ENCODE measurements around the gene PTCH2. TPM values are rescaled to one million over a fixed set of nuclear protein-coding genes. Genes with fewer than 3 reads are reported as not detected.
"Not testable (repeated sequence)": the region's sequence is repeated elsewhere in the genome, so short reads cannot be mapped to it uniquely, and the experiment has no call there.

The PTCH2 gene
- total RNA-seq, 1 donor from 2014 or later: not detected

- Mint-ChIP-seq H3K4me3 (peak overlapping the region; percentile 19), H3K27me3 (ENCODE audit: insufficient read depth, low read depth) (peaks cover 18% of the 10 kb centered on the region), H3K9me3 (peaks cover 11% of the 10 kb centered on the region), H3K4me1 (peaks cover 37% of the 10 kb centered on the region), H3K36me3 (peaks cover 9% of the 10 kb centered on the region), H3K27ac (peak overlapping the region; percentile 55)
- Histone ChIP-seq H3K36me3 (no peaks in the 10 kb centered on the region), H3K4me1 (peaks cover 17% of the 10 kb centered on the region), H3K27me3 (no peaks in the 10 kb centered on the region), H2AFZ (replicated peaks) (no peak overlapping the region), H3K9ac (no peak overlapping the region), H3F3A (ENCODE audit: low read depth) (peaks cover 31% of the 10 kb centered on the region), H3K9me3 (ENCODE audit: low read depth) (no peaks in the 10 kb centered on the region), H4K20me1 (ENCODE audit: low read depth) (no peaks in the 10 kb centered on the region), H3K79me2 (ENCODE audit: low read depth) (no peaks in the 10 kb centered on the region), H3K27ac (no peak overlapping the region), H3K4me2 (no peak overlapping the region), H3K4me3 (no peak overlapping the region)
- no peak for DNase-seq (ENCODE audit: low spot score)
- TF ChIP-seq EZH2 (IDR thresholded peaks at IDR 0.05) (no peak), EZH2phosphoT487 (IDR thresholded peaks at IDR 0.05) (no peak)
- TF ChIP-seq, protein P1, sequence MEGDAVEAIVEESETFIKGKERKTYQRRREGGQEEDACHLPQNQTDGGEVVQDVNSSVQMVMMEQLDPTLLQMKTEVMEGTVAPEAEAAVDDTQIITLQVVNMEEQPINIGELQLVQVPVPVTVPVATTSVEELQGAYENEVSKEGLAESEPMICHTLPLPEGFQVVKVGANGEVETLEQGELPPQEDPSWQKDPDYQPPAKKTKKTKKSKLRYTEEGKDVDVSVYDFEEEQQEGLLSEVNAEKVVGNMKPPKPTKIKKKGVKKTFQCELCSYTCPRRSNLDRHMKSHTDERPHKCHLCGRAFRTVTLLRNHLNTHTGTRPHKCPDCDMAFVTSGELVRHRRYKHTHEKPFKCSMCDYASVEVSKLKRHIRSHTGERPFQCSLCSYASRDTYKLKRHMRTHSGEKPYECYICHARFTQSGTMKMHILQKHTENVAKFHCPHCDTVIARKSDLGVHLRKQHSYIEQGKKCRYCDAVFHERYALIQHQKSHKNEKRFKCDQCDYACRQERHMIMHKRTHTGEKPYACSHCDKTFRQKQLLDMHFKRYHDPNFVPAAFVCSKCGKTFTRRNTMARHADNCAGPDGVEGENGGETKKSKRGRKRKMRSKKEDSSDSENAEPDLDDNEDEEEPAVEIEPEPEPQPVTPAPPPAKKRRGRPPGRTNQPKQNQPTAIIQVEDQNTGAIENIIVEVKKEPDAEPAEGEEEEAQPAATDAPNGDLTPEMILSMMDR (IDR thresholded peaks at IDR 0.05): no peak
Observed at GRCh38 chr1:44817771-44818495, 25.1 kb downstream of the PTCH2 start.

GRCh38 chr1:44817307-44817706, 25.7 kb downstream of the PTCH2 start:
- Histone ChIP-seq H3K9me3 (ENCODE audit: low read depth) (no peaks in the 10 kb centered on the region), H3K9ac (no peak overlapping the region), H3K79me2 (ENCODE audit: low read depth) (no peaks in the 10 kb centered on the region), H3K27ac (no peak overlapping the region), H3K4me3 (no peak overlapping the region), H3K4me1 (peaks cover 19% of the 10 kb centered on the region), H3K27me3 (no peaks in the 10 kb centered on the region), H3F3A (ENCODE audit: low read depth) (peaks cover 31% of the 10 kb centered on the region), H2AFZ (replicated peaks) (no peak overlapping the region), H3K36me3 (no peaks in the 10 kb centered on the region), H4K20me1 (ENCODE audit: low read depth) (no peaks in the 10 kb centered on the region), H3K4me2 (no peak overlapping the region)
- H3K27me3 Mint-ChIP-seq (ENCODE audit: insufficient read depth, low read depth): peaks cover 18% of the 10 kb centered on the region
- peaks cover 37% of the 10 kb centered on the region for H3K4me1 Mint-ChIP-seq
- peaks cover 11% of the 10 kb centered on the region for H3K9me3 Mint-ChIP-seq
- TF ChIP-seq EZH2 (IDR thresholded peaks at IDR 0.05) (no peak), EZH2phosphoT487 (IDR thresholded peaks at IDR 0.05) (no peak)
- TF ChIP-seq, protein P1 (IDR thresholded peaks at IDR 0.05): no peak
- H3K4me3 Mint-ChIP-seq: peak overlapping the region; percentile 47
- H3K36me3 Mint-ChIP-seq: peaks cover 9% of the 10 kb centered on the region
- no peak overlapping the region for H3K27ac Mint-ChIP-seq
- DNase-seq (ENCODE audit: low spot score): no peak

DNA sequence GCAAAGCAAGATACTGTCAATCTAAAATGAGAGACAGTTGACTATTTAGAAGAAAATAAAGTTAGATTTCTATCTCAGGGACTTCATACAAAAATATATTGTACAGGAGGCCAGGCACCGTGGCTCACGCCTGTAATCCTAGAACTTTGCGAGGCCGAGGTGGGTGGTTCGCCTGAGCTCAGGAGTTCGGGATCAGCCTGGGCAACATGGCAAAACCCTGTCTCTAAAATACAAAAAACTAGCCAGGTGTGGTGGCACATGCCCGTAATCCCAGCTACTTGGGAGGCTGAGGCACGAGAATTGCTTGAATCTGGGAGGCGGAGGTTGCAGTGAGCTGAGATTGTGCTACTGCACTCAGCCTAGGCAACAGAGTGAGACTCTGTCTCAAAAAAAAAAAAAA, 27.1 kb downstream of the PTCH2 start:
- not testable (repeated sequence) for H3K36me3 ChIP-seq; H3K79me2 ChIP-seq (ENCODE audit: low read depth); H3K4me3 Mint-ChIP-seq; H3K27me3 ChIP-seq; H2AFZ ChIP-seq (replicated peaks); DNase-seq (ENCODE audit: low spot score); H3K4me2 ChIP-seq; H3K27ac Mint-ChIP-seq; H3K9me3 Mint-ChIP-seq; H3K9ac ChIP-seq; H4K20me1 ChIP-seq (ENCODE audit: low read depth); H3K27ac ChIP-seq; H3K4me3 ChIP-seq; H3K36me3 Mint-ChIP-seq; H3K9me3 ChIP-seq (ENCODE audit: low read depth)
- Mint-ChIP-seq H3K27me3 (ENCODE audit: insufficient read depth, low read depth) (peaks cover 17% of the 10 kb centered on the region), H3K4me1 (peaks cover 49% of the 10 kb centered on the region)
- H3F3A ChIP-seq (ENCODE audit: low read depth): peaks cover 36% of the 10 kb centered on the region
- H3K4me1 ChIP-seq: peaks cover 27% of the 10 kb centered on the region

DNA sequence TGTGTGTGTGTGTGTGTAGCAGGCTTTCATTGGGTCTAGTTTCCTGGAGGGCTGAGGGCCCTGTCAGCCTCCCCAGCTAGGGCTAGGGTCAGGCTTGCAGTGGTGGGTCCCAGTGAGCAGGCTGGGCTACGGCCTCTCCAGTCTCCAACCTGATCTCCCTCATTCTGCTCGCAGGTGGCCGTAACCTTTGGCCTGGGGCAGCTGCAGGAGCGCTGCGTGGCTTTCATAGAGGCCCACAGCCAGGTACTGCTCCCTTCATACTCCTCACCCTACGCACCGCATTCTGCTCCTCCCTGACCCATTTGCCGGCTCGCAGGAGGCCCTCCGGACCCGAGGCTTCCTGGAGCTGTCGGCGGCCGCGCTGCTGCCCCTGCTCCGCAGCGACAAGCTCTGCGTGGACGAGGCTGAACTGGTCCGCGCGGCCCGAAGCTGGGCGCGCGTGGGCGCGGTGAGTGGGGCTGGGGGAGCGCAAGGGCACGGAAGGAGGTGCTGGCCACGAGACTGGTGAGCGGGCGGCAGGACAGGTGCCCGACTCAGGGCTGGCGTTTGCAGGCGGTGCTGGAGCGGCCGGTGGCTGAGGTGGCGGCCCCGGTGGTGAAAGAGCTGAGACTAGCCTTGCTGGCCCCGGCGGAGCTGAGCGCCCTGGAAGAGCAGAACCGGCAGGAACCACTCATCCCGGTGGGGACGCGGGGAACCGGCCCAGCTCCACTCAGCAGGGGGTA, 30.1 kb downstream of the PTCH2 start:
- peak overlapping the region; percentile 59 for H3K4me2 ChIP-seq
- Mint-ChIP-seq H3K4me3 (no peak overlapping the region), H3K4me1 (peaks cover 53% of the 10 kb centered on the region), H3K36me3 (peaks cover 9% of the 10 kb centered on the region), H3K27me3 (ENCODE audit: insufficient read depth, low read depth) (peaks cover 11% of the 10 kb centered on the region), H3K27ac (no peak overlapping the region), H3K9me3 (peaks cover 5% of the 10 kb centered on the region)
- no peak for DNase-seq (ENCODE audit: low spot score)
- no peak overlapping the region for H3K9ac ChIP-seq
- no peaks in the 10 kb centered on the region for H3K36me3 ChIP-seq
- no peaks in the 10 kb centered on the region for H4K20me1 ChIP-seq (ENCODE audit: low read depth)
- H3K9me3 ChIP-seq (ENCODE audit: low read depth): no peaks in the 10 kb centered on the region
- no peak for TF ChIP-seq EZH2phosphoT487 (IDR thresholded peaks at IDR 0.05)
- TF ChIP-seq, protein P1 (IDR thresholded peaks at IDR 0.05): no peak
- TF ChIP-seq EZH2 (IDR thresholded peaks at IDR 0.05): no peak
- peaks cover 15% of the 10 kb centered on the region for H3F3A ChIP-seq (ENCODE audit: low read depth)
- no peak overlapping the region for H3K27ac ChIP-seq
- H3K4me3 ChIP-seq: peak overlapping the region; percentile 25
- H3K27me3 ChIP-seq: no peaks in the 10 kb centered on the region
- H3K79me2 ChIP-seq (ENCODE audit: low read depth): no peaks in the 10 kb centered on the region
- no peak overlapping the region for H2AFZ ChIP-seq (replicated peaks)
- peaks cover 39% of the 10 kb centered on the region for H3K4me1 ChIP-seq

Data from neural progenitor cell (in vitro differentiated cells).